GM12878 (cell line): Measurements from ENCODE around the gene SMAD1. TPM values are rescaled to one million over a fixed set of nuclear protein-coding genes. Genes with fewer than 3 reads are reported as not detected.

Experiments
- ATAC-seq: fragments of 200-7000 bp; cut with Tn5 transposase; 3 replicates; pipeline ENCODE4 v1.9.1; 2020; ENCODE audit warnings: mild to moderate bottlenecking, moderate library complexity
- BruUV-seq: library from RNA; stranded (reverse); fragments of 400-500 nt; replicated peaks from 2 replicates; lab custom pipeline; 2021; lab: Mats Ljungman, UMichigan
- CTCF ChIA-PET: fragments of 300-600 bp; sonication (Branson Sonifier 250); formaldehyde crosslinking; extraction: SDS; loops from one replicate; lab custom pipeline; 2021; ENCODE audit warnings: inconsistent platforms; lab: Yijun Ruan, JAX
- POLR2A ChIA-PET: fragments of 350-600 bp; formaldehyde crosslinking; extraction: SDS; loops from one replicate; lab custom pipeline; 2021; ENCODE audit warnings: inconsistent platforms; lab: Charles Lee
- RAD21 ChIA-PET: fragments of 300-600 bp; sonication (Branson Sonifier 250); formaldehyde crosslinking; loops from one replicate; lab custom pipeline; 2023; ENCODE audit warnings: antibody characterized with exemption; ENCODE audit not compliant: unreplicated experiment; lab: Charles Lee
- SMC1A ChIA-PET: fragments of 300-600 bp; sonication (Branson Sonifier 250); formaldehyde crosslinking; loops from one replicate; lab custom pipeline; 2023; ENCODE audit not compliant: unreplicated experiment, uncharacterized antibody; lab: Charles Lee
- DNase-seq: peaks from one replicate; pipeline ENCODE4 v3.0.0-alpha.2; 2011; ENCODE audit warnings: low read depth, low spot score
- FAIRE-seq: peaks from 3 replicates; lab custom pipeline; 2011; peaks lifted over from hg19 to GRCh38; lab: Jason Lieb, UNC
- H2AFZ ChIP-seq: 2 replicates; pipeline ENCODE4 v1.6.0; 2011; ENCODE audit warnings: low read depth, low read length, control low read depth; ENCODE audit not compliant: control insufficient read depth
- H3K27ac ChIP-seq: 2 replicates; pipeline ENCODE4 v1.5.1; 2011; ENCODE audit warnings: control low read depth; ENCODE audit not compliant: control insufficient read depth, insufficient read depth
- H3K27me3 ChIP-seq, 2 experiments: replicated peaks in 1 of 2; 2 replicates each; pipeline versions ENCODE4 v1.6.0 to v1.6.1; 2011; ENCODE audit warnings: low read length in 1 of 2; ENCODE audit not compliant: control insufficient read depth in 2 of 2, insufficient read depth in 2 of 2
- H3K36me3 ChIP-seq, 2 experiments: 2 replicates each; pipeline ENCODE4 v1.5.1; 2011; ENCODE audit warnings: low read length in 1 of 2; ENCODE audit not compliant: control insufficient read depth in 2 of 2, insufficient read depth in 2 of 2
- H3K4me1 ChIP-seq: 2 replicates; pipeline ENCODE4 v1.6.1; 2011; ENCODE audit warnings: mild to moderate bottlenecking, low read length, moderate library complexity, mixed read lengths; ENCODE audit not compliant: control insufficient read depth, insufficient read depth
- H3K4me2 ChIP-seq: 2 replicates; pipeline ENCODE4 v1.6.0; 2011; ENCODE audit warnings: control low read depth; ENCODE audit not compliant: control insufficient read depth, insufficient read depth
- H3K4me3 ChIP-seq: fragments of 200-600 bp; sonication (generic); 2 replicates; pipeline ENCODE4 v1.5.1; 2016
- H3K79me2 ChIP-seq: 2 replicates; pipeline ENCODE4 v1.6.0; 2011; ENCODE audit warnings: low read length; ENCODE audit not compliant: control insufficient read depth, insufficient read depth
- H3K9ac ChIP-seq: 2 replicates; pipeline ENCODE4 v1.8.0; 2011; ENCODE audit warnings: low read length, control low read depth, mixed read lengths; ENCODE audit not compliant: control insufficient read depth, insufficient read depth
- H3K9me3 ChIP-seq: replicated peaks from 3 replicates; pipeline ENCODE4 v1.5.1; 2011; ENCODE audit warnings: mild to moderate bottlenecking, low read length; ENCODE audit not compliant: control insufficient read depth, insufficient read depth
- H4K20me1 ChIP-seq: 2 replicates; pipeline ENCODE4 v1.6.0; 2011; ENCODE audit not compliant: control insufficient read depth, insufficient read depth
- LARP7 ChIP-seq: fragments of 450-650 bp; IDR thresholded peaks from 2 replicates; pipeline ENCODE4 v1.6.1; 2017; ENCODE audit warnings: mild to moderate bottlenecking
- SRF ChIP-seq, 2 experiments: IDR thresholded peaks; 2 replicates each; pipeline ENCODE4 v1.6.1; 2011; ENCODE audit warnings: low read depth in 2 of 2, low read length in 2 of 2, mild to moderate bottlenecking in 1 of 2, moderate library complexity in 1 of 2
- STAT3 ChIP-seq: IDR thresholded peaks from 2 replicates; pipeline ENCODE4 v1.6.1; 2011; ENCODE audit warnings: low read depth, low read length, improper control_type of control experiment
- SUPT20H ChIP-seq: IDR thresholded peaks from 2 replicates; pipeline ENCODE4 v1.6.1; 2011; ENCODE audit warnings: low read depth, mild to moderate bottlenecking, low read length, moderate library complexity, borderline replicate concordance; ENCODE audit not compliant: control insufficient read depth
- ZNF274 ChIP-seq: IDR thresholded peaks from one replicate; pipeline ENCODE4 v1.8.0; 2011; ENCODE audit not compliant: insufficient read length, insufficient read depth
- ZNF384 ChIP-seq: IDR thresholded peaks from 2 replicates; pipeline ENCODE4 v1.6.1; 2012; ENCODE audit warnings: low read depth, mild to moderate bottlenecking, low read length, improper control_type of control experiment, borderline replicate concordance
- WGBS: methylation state at CpG from one replicate; pipeline ENCODE4 v1.1.6; 2016; ENCODE audit warnings: low lambda C conversion rate; ENCODE audit not compliant: insufficient replicate concordance, insufficient coverage; ENCODE audit errors: missing lambda C conversion rate; 5-methylcytosine and 5-hydroxymethylcytosine counted together
- in situ Hi-C: fragments of 300-500 bp; cut with MboI; formaldehyde crosslinking; loops from 9 replicates; pipeline ENCODE4 v1.14.3; 2018; ENCODE audit warnings: mixed read lengths
- intact Hi-C: fragments of 100-400 bp; cut with micrococcal nuclease; formaldehyde crosslinking; loops from one replicate; pipeline ENCODE4 v1.14.2; 2022; ENCODE audit not compliant: unreplicated experiment
- polyA plus RNA-seq, 11 experiments: library from polyadenylated mRNA; depleted of rRNA in 4 of 11; unstranded in 6 of 11; stranded (reverse) in 5 of 11; fragments of >200 nt; fragmentation: Nextera tagmentation in 4 of 11; fragmentation: Illumina TruSeq in 1 of 11; extraction: Ambion mirVana in 4 of 11; extraction: Trizol in 1 of 11; gene quantifications; 1 replicate in 1 of 11; 2 replicates in 10 of 11; pipeline versions ENCODE4 v1.2.1 to v1.2.3, GENCODE V29; 2011 to 2016; ENCODE audit warnings: inconsistent platforms in 2 of 11, missing spikeins in 2 of 11, low read depth in 1 of 11
- total RNA-seq, 4 experiments: library from RNA; depleted of rRNA in 3 of 4; stranded (reverse); fragments of >200 nt in 3 of 4; fragmentation: Illumina TruSeq in 1 of 4; extraction: Trizol in 1 of 4; gene quantifications; 2 replicates each; pipeline versions ENCODE4 v1.2.1 to v1.2.3, GENCODE V29; 2013 to 2021
- TF ChIP-seq, protein P1 (sequence below): IDR thresholded peaks from 2 replicates; pipeline ENCODE4 v1.6.1; 2011; ENCODE audit warnings: low read depth, low read length, improper control_type of control experiment, borderline replicate concordance

The SMAD1 gene
- total and polyA plus RNA-seq, 10 of the 15 experiments (the other 5 are each of a cell fraction or from before 2014, with no cell fraction given): 0.29 to 17.5 (median 13.6) TPM

- Histone ChIP-seq H4K20me1 (no peaks in the 10 kb centered on the region), H3K4me3 (no peak overlapping the region), H2AFZ (no peak overlapping the region), H3K79me2 (peaks cover 9% of the 10 kb centered on the region), H3K9me3 (no peaks in the 10 kb centered on the region; the same call in 2 of the 3 replicates), H3K9ac (no peak overlapping the region), H3K27me3 (no peaks in the 10 kb centered on the region; a peak in 1 of 4 replicates), H3K27ac (no peak overlapping the region), H3K36me3 (no peaks in the 10 kb centered on the region; a peak in 1 of 4 replicates), H3K4me2 (no peak overlapping the region), H3K4me1 (peaks cover 22% of the 10 kb centered on the region)
- ChIA-PET CTCF (interaction anchor here (0.6 kb wide), 1 partner anchor 47 kb away, joined by 3 read pairs; no protein-coding TSS in a partner anchor), SMC1A (no interaction called here), RAD21 (no interaction called here), POLR2A (interaction anchor here (0.7 kb wide), 1 partner anchor 291 kb away, joined by 3 read pairs; no protein-coding TSS in a partner anchor)
- no TSS peak for BruUV-seq
- TF ChIP-seq ZNF274 (no peak), STAT3 (no peak), SRF (IDR thresholded peaks at IDR 0.05; ENCODE audit: low read depth in 2 of 2, low read length in 2 of 2) (no peak), SUPT20H (no peak), LARP7 (no peak), ZNF384 (no peak)
- TF ChIP-seq, protein P1, sequence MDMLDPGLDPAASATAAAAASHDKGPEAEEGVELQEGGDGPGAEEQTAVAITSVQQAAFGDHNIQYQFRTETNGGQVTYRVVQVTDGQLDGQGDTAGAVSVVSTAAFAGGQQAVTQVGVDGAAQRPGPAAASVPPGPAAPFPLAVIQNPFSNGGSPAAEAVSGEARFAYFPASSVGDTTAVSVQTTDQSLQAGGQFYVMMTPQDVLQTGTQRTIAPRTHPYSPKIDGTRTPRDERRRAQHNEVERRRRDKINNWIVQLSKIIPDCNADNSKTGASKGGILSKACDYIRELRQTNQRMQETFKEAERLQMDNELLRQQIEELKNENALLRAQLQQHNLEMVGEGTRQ: no peak
- WGBS: 80% methylated on average over 10 of the region's 10 CpGs
- ATAC-seq (no peak), DNase-seq (no peak), FAIRE-seq (no peak)
- intact Hi-C loops: no loop called here
- in situ Hi-C loops: no loop called here
Measured at GRCh38 chr4:145527773-145528172, 46.1 kb downstream of the SMAD1 start.
